Urothelium cell line (cell line): ENCODE measurements around the gene NANS.
"Not testable (repeated sequence)": the region's sequence is repeated elsewhere in the genome, so short reads cannot be mapped to it uniquely, and the experiment has no call there.

ENCODE experiments used
- DNase-seq: peaks from one replicate; pipeline ENCODE4 v3.0.0; 2011; ENCODE audit warnings: low spot score, mixed read lengths
- FAIRE-seq: peaks from 2 replicates; lab custom pipeline; 2011; peaks lifted over from hg19 to GRCh38; lab: Jason Lieb, UNC

The NANS gene, protein sequence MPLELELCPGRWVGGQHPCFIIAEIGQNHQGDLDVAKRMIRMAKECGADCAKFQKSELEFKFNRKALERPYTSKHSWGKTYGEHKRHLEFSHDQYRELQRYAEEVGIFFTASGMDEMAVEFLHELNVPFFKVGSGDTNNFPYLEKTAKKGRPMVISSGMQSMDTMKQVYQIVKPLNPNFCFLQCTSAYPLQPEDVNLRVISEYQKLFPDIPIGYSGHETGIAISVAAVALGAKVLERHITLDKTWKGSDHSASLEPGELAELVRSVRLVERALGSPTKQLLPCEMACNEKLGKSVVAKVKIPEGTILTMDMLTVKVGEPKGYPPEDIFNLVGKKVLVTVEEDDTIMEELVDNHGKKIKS

DNA sequence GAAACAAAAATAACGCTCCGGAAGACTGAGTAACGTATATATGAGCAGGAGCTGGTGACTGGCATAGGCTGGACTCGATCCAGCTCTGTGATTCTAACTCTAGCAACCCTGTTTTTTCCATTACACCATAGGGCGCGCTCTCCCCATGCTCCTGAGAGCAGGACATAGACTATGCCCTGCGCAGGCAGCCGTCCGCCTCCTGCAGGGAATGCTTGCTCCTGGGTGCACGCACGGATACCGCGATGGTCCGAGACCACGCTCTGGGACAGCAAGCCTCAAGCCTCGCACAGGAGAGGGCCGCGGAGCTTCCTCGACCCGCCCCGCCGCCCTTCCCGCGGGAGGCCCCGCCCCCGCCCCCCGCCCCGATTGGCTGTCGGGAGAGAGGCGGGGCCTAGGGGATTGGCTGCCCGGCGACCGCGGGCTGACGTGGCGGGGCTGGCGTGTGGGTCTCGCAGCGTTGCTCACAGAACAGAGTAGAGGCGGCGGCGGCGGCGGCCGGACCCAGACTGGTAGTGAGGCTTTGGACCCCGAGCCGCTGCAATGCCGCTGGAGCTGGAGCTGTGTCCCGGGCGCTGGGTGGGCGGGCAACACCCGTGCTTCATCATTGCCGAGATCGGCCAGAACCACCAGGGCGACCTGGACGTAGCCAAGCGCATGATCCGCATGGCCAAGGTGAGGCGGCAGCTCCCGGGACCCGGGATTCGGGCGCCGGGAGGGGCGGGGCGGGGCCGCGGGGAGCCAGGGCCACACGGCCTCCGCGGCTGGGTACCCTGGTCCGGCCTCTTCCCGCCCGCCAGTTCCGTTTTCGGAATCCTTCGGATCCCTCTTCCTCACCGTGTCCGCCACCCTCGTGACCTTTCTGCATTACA is at the start of gene NANS:
NANS (plus strand) TSS at position 464 of the 869 bp plus-strand sequence; CDS start at position 541, 77 bp downstream.
- no peak for FAIRE-seq
- peak; percentile 98 for DNase-seq

DNA sequence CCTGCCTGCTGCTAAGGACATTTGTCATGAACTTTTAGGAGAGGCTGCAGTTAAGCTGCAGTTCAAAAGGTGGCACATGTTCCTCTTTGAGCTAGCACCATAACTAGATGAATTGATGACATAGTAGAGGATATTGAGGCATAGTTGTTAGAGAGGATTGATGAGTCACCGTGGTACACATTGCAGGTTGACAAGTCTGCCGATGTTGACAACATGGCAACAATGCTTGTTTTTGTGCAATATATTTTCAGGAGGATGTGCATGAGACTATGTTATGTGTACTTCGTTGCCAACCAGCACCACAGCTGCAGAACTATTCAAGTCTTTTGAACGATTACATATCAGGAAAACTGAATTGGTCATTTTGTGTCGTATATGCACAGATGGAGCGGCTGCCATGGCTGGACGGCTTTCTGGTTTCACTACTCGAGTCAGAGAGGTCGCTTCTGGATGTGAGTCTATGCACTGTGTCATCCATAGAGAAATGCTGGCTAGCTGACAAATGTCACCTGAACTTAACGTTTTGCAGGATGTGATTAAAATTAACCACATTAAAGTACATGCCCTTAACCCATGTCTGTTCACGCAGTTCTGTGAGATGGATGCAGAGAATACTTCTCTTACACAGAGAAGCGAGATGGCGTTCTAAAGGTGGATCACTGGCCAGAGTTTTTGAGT is 49.1 kb upstream of the NANS start:
- DNase-seq (no peak), FAIRE-seq (no peak)

DNA sequence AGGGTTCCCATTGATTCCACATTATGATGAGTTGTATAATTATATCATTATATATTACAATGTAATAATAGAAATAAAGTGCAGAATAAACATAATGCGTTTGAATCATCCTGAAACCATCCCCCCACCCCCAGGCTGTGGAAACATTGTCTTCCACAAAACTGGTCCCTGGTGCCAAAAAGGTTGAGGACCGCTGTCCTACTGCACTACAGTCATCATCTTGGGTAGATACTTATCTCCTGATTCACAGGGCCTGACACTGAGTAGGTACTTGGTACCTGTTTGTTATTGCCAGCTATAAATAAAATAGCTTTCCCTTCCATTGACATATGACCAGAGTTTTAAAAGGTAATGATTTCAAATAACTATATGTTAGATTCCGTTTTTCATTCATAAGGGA is 47.8 kb upstream of the NANS start:
- FAIRE-seq (no peak), DNase-seq (no peak)

DNA sequence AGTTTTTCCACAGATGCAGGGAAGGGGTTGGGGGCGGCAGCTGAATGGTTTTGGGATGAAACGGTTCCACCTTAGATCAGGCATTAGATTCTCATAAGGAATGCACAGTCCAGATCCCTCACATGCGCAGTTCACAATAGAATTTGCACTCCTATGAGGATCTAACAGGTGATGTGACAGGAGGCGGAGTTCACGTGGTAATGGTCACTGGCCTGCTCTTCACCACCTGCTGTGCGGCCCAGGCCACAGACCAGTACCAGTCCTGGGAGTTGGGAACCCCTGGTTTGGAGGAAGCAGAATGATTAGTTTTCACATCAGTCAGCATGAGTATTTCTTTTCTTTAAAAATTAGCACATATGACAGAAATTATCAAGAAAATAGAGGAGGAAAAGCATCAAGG is 47.1 kb upstream of the NANS start:
- DNase-seq (no peak), FAIRE-seq (no peak)

DNA sequence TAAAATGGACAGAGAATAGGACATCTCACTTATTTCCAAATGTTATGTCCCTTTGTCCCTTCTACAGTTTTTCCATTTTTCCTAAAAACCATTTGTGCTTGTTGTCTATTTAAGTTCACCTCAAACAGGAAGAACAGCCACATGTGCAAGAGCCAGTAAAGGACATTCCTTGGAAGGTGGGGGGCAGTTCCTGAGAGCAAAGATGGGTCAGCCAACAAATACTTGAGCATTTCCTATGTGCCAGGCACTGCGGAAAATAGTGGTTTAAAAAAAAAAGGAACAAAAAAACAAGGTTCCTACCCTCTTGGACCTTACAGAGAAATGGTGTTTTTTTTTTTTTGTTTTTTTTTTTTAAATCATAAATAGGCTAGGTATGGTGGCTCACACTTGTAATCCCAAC is 46.6 kb upstream of the NANS start:
- DNase-seq (no peak), FAIRE-seq (no peak)

DNA sequence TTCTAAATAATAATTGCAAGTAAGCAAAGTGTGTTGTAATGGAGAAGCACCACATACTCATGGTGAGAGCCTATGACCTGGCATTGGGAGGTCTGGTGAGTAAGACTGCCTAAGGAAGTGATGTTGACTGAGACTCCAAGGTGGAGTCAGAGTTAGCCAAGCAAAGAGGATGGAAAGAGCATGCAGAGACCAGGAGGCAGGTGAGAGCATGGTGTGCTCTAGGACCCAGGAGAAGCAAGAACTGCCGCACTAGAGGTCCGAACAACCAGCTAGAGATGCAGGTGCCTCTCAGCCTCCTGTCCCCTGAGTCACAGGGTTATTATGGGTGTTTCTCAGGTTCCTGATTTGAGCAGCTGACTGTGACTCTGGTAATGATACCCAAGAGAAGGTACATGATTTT is 46.1 kb upstream of the NANS start:
- DNase-seq (peak; percentile 15), FAIRE-seq (no peak)

DNA sequence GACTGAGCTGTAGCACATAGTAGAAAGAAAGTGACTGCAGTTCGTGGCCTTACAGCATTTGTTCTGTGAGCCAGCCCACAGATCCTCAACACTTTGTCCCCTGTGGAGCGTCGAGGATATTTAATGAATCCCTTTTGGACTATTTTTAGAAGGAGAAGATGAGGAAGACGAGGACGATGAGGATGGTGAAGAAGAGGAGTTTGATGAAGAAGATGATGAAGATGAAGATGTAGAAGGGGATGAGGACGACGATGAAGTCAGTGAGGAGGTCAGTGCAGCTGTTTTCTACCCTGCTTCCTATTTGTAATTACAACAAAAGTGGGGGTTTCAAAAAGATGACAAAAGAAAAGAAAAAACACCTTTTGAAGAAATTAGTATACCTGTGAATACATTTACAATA is 45.4 kb upstream of the NANS start:
- FAIRE-seq: no peak

DNA sequence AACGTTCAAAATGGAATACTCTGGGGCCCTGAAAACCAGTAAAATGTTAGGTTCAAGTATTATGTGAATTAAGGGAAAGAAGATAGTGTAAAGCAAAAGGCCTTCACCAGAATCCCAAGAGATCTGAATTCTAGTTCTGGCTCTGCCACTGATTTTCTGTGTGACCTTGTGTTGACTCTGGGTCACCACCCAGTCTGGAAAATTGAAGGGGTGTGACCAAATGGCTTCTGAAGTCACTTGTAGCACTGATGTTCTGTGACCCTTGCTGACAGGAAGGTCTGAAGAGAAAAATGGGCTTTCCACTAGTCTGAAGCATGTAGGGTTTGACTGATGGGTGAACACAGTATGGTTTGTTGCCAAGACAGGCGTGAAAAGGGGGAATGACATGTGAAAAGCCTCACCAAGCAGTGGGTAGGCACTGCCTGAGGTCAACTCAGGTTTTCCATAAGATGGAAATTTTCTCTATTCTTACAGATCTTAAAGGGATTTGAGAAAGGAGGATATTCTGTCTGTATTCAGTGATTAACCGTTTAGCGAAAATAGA is 40.3 kb upstream of the NANS start:
- no peak for DNase-seq
- no peak for FAIRE-seq

More for the DNA sequence above, 45.4 kb upstream of the NANS start:
- no peak for DNase-seq

DNA sequence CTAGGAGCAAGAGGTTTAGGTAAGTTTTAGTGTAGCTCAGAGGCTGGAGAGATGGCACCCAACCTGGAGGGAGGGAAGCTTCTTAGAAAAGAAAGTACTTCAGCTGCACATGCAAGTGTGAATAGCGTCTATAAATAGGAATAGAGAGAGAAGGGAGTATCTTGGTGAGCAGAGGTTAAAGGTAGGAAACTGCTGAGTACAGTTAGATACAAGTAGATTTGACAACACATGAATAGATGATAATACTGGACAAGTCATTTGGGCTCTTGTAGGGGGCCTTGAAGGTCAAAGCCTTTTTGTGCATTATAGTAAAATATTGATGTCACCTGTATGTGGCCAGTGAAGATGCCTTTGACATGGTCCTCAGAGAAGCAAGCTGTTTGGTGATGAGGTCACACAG is 39.2 kb upstream of the NANS start:
- FAIRE-seq: no peak
- DNase-seq: no peak

DNA sequence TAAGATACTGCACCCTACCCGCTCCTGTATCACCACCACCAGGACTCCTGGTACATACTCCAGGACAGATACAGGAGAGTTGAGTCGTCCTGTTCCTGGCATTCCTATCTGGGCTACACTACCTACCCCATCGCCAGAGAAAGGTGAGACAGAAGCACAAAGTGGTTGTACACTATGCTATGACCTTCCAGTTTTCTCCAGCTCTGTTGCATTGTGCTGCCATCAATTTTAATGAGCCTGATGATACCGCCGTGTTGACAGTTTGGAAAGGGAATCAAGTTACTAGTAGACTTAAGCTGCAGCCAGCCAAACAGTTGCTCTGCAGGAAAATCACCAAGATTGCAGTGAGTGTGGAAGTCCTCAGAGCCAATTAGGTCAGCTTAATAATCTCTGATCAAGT is 38.2 kb upstream of the NANS start:
- FAIRE-seq: no peak
- DNase-seq: no peak

DNA sequence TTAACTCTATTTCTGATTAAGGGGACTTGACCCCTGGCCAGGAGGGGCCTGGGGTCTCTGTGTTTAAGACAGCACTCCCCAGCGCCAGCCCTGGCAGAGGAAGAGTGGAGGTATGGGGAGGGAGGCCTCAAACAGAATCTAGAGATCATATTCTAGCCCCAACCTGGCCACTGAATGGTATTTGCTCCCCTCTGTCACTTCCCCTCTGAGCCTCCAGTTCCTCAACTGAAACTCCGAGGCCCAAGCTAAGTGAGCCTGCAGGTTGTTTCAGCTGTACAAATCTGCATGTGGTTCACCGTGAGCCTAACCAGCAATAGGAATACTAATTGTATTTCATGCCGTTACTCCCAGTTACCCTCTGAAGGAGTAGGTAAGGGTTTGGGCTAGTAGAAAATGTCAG is 37.4 kb upstream of the NANS start:
- DNase-seq: no peak
- no peak for FAIRE-seq

DNA sequence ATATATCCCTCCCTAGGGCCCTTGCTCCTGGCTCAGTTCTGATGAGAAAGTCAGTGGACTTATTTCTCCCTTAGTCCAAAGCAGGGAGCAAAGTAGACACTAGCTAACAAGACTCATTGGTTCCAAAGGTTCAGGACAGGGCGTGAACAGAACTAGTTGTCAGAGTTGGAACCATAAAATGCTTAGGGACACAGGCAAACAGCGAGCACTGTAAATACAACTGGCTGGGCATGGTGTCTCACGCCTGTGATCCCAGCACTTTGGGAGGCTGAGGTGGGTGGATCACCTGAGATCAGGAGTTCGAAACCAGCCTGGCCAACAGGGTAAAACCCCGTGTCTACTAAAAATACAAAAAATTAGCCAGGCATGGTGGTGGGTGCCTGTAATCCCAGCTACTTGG is 36.7 kb upstream of the NANS start:
- FAIRE-seq, DNase-seq: not testable (repeated sequence)

DNA sequence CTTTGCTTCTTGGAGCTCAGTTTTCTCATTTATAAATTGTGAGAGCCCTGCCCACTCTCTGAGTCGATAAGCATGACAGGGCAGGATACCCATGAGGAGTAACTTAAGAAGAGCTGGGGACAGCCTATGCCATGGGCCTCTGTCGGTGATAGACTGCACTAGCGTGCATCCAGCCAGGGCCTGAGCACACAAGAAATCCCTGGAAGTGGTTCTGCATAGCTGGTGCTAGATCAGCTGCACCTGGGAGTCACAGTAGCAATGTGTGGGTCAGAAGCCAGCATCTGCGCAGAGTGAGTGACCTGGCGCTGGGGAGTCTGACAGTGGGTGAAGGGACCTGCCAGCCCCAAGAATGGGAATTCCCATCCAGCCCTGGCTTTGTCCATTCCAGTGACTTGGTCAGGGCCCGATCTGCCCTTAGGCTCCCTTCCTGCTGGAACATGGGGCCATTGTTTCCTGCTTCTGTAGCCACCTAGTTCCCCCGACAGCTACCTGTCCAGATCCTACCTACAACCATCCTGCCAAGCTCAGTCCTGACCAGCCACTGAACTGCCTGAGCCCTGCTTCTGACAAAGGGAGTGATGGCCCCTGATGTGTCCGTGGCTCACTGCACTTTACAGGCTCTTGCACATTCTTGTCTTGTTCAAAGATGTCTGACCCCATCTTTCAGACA is 35.9 kb upstream of the NANS start:
- no peak for DNase-seq
- no peak for FAIRE-seq

DNA sequence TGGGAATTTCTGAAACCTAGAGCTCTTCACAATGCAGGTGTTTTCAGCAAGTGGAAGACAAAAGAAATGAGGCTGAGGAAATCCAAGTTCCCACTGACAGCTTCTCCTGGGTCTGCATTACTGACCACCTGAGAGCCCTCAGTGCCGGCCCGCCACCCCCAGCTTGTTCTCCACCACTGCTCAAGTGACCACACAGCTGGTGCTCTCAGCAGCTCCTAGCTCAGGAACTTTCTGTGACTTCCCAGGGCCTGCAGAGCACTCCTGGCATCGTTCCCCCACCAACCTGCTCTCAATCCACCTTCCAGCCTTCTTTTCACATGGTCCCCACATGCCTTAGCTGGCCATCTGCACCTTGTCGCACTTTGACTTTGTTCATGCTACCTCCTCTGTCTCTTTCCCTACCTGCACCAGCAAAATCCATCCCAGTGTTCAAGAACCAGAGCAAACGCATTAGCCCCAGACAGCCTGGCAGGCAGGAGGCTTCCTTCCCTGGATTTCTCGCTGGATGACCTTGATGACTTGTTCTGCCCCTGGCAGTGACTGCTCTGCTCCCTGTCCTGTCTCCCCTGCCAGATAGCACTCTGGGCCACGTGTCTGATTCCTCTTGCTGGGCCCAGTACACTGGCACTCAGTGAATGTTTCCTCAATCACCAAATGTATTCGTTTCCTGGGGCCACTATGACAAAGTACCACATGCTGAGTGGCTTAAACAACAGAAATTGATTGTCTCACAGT is 35.1 kb upstream of the NANS start:
- no peak for DNase-seq
- no peak for FAIRE-seq

DNA sequence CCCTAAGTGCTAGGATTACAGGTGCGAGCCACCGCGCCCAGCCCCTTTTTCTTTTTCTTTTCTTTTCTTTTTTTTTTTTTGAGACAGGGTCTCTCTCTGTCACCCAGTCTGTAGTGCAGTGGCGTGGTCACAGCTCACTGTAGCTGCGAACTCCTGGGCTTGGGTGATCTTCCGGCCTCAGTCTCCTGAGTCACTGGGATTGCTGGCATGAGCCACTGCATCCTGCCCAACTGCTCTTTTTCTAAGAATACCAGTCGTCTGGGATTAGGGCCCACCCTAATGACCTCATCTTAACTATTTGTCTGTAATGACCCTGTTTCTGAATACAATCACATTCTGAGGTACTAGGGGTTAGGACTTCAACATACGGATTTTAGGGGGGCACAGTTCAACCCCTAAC is 34.1 kb upstream of the NANS start:
- DNase-seq (no peak), FAIRE-seq (no peak)

DNA sequence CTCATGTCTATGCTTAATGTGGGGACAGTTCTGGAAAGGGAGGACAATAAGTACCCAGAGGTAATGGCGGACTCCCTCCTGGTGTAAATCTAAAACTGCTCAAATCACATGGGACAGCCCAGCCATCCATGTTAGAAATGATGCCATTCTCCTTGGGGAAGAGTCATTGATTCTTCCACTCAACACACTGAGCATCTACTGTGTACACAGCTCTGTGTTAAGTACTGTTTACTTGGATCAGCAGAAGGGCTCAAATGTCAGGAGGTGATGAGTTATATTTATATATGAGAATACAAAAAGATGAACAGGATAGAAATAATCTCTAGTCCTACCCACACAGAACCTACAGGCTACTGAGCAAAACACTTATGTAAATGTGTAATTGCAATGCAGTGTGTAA is 31.8 kb upstream of the NANS start:
- no peak for DNase-seq
- FAIRE-seq: no peak

DNA sequence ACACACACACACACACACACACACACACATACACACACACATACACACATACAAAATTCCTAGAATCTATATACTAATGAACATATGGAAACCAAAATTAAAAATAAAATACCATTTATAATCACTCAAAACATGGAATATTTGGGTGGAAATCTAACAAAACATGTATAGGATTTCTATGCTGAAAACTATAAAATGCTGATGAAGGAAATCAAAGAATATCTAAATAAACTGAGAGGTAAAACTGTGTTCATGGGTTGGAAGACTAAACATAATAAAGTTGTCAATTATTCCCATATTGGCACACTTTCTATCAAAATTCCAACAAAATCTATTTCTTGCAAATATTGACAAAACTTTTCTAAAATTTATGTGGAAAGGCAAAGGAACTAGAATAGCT is 25.4 kb upstream of the NANS start:
- no peak for FAIRE-seq

DNA sequence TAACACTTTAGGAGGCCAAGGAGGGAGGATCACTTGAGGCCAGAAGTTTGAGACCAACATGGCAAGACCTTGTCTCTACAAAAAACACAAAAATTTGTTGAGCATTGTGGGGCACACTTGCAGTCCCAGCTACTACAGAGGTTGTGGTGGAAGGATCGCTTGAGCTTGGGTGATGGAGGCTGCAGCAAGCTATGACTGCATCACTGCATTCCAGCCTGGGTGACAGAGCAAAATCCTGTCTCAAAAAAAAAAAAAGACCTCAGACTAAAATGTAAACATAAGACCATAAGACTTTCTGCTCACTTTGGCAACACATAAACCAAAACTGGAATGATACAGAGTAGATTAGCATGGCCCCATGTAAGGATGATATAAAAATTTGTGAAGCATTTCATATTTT is 24.6 kb upstream of the NANS start:
- DNase-seq (no peak), FAIRE-seq (no peak)

More for the DNA sequence above, 25.4 kb upstream of the NANS start:
- no peak for DNase-seq

DNA sequence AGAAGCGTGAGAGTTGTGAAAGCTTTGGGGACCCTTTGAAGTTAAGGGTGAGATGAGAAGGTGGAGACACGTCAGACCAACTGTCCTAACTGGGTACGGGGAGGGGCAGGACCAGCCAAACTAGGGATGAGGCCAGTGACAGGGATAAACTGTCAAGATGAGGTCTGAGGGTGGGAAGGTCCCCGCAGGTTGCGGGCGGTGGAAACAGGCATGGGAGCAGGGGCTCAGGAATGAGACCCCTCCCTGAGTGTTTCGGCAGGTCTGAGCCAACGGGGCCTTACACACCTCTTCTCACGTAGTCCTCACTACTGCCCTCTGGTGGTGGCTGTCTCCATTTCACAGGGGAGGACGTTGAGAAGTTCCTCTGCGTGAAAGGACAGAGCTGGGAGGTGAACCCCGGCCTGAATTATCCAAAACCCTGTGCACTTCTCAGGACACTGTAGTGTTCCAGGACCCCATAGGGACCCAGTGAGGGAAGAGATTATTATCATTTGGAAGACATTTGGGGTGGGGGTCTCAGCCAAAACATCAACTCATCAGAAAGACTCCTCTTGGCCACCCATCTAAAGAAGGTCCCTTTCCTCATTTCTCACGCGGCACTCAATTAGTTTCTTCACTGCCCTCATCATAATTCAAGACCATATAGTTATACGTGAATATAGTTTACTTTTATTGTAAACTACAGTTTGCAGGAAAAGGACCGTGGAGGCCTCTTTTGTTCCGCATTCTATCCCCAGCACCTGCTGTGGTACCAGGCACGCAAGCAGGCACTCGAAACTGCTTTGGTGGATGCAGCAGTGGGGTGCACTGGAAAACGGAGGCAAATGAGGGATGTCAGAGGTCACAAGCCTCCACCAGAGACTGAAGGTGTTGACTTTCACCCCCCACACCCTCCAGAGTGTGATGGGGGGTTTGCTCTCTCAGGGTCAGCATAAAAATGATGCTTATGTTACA is 21.7 kb upstream of the NANS start:
- FAIRE-seq: no peak
- peak; percentile 53 for DNase-seq
